Fibroblast of upper back skin (primary cell): ENCODE measurements around the gene TTN.

ENCODE experiments used
- DNase-seq: peaks from one replicate; pipeline ENCODE4 v3.0.0-alpha.2; 2013

TTN gene

DNA sequence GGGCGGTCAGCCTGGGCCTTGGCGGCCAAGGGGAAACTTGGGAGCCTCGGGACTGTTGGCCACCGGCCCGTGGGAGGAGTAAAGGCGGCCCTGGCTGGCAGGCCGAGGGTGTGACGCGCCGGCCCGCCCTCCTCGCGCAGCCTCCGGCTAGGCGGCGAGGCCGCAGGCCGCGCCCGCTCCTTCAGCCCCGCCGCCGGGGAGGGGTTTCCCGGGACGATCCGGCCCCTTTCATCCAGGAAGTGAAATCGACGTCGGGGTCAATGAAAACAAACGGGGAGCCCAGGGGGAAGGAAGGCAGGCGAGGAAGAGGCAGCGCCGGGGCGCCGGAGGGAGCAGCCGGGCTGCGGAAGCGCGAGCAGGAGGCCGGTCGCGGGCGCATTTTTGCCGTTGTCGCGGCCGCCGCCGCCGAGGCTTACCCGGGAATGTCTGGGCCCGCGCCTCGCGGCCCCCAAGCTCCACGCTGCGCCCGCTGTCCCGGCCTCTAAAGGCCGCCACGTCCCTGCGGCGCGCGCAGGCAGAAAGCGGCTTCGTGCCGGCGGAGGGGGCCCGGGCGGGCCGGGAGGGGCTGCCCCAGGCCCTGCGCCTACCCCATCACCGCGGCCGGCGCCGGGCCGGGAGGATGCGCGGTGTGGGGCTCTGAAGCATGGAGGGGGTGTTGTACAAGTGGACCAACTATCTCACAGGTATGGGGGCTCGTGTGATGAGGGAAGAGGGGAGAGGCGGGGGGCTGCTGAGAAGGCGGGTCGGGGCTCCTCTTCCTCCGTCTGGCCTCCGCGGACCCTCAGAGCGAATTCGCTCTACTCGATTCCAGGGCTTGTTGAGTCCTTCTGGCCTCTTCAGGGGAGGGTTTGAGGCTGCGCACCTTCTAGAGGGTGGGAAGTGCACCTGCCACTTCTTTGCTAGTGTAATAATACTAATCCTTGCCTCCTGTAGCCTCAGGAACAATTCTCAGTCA is 326.7 kb downstream of the TTN start, which contains the start of gene PLEKHA3:
Gene PLEKHA3, plus strand, starts transcription at position 231 of the 955 bp plus-strand sequence. Its CDS starts 413 bp downstream, at position 644.
- DNase-seq = peak; percentile 96

GRCh38 chr2:178479758-178480226 is 327.4 kb downstream of the TTN start:
- DNase-seq = no peak

GRCh38 chr2:178479275-178479616 is 328.0 kb downstream of the TTN start:
- no peak for DNase-seq

GRCh38 chr2:178478439-178479274 is 328.6 kb downstream of the TTN start, which contains the start of gene FKBP7:
TSS of gene FKBP7 (minus strand) at chr2:178478600. CDS start at chr2:178478499, 101 bp downstream.
- peak; percentile 82 for DNase-seq

GRCh38 chr2:178478130-178478438 is 329.1 kb downstream of the TTN start:
- no peak for DNase-seq

- DNase-seq = no peak
Observed at GRCh38 chr2:178477443-178478129, 329.6 kb downstream of the TTN start.

DNA sequence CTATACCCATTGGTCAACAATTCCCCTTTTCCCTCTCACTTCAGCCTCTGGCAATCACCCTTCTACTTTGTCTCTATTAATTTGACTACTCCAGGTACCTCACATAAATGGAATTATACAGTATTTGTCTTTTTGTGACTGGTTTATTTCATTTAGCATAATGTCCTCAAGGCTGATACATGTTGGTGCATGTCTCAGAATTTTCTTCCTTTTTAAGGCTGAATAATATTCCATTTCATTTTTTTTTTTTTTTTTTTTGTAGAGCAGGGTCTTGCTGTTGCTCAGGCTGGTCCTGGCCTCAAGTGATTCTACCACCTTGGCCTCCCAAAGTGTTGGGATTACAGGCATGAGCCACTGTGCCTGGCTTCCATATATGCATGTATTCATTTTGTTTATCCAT is 330.7 kb downstream of the TTN start:
- no peak for DNase-seq
